Myocyte (in vitro differentiated cells): ENCODE measurements around the gene ARID5A. TPM values are rescaled to one million over a fixed set of nuclear protein-coding genes. Genes with fewer than 3 reads are reported as not detected.

Experiments
- DNase-seq: peaks from one replicate; pipeline ENCODE4 v3.0.0-alpha.2; 2012; ENCODE audit warnings: low read depth
- total RNA-seq: library from RNA; depleted of rRNA; stranded (reverse); fragments of >200 nt; gene quantifications from 2 replicates; pipeline ENCODE4 v1.2.3, GENCODE V29; 2014

The ARID5A gene
- total RNA-seq, 1 donor from 2014 or later = 73.8 TPM

GRCh38 chr2:96594691-96595152 is 58.2 kb downstream of the ARID5A start:
- no peak for DNase-seq

DNA sequence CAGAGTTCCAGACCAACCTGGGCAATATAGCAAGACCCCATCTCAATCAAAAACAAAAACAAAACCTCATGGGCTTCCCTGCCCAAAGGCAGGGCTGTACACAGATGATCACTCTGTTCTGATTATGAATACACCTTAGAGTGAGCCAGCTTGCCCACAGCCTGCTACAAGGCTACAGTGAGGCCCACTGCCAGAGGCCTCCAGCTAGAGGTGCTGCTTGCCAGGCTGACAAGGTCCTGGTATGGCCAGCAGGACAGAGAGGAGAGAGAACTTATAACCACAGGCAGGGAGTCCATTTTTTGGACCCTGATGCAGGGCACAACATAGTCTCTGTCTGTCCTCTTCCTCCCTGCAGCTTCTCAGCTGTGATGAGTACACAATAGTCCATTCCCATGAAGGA is 60.0 kb downstream of the ARID5A start:
- DNase-seq = no peak

- no peak for DNase-seq
Measured at GRCh38 chr2:96599941-96600340, 63.4 kb downstream of the ARID5A start.

DNA sequence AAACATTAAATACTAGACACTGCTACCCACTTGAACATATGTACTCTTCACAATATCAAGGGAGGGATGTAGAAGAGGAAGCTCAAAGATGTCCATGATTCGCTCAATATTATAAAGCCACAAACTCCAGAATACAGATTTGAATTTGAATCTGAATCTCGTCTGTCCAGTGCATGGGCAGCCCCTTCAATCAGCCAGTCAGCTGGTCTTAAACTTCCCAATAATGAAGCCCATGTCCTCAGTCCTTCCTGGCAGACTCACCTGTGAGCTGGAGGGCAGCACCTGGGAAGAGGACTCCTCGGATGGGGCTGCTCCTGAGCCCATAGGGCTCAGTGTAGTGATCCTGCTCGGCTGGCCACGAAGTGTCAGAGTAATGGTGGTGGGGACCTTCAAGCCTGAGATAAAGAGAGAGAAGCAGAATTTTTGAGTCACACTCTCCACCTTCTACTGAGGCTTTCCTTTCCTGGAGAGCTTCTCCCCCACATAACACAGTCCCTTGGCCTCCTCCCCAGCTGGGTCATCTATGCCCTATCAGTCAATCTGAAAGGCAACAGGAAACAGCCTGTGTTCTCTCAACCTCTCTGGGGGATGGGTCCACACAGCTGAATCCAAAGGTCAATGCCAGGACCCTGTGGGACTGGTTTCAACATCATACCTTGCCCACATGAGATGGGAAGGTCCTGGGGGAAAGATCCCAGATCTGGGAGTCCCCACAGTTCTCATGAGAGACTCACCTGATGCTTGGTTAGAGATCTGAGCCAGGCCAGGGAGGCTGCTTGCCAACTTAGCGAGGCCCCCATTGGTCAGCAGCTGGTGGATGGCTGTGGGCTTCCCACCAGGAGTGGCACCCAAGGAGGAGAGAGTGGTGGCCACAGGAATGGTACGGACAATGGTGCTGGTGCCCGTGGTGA is 65.1 kb downstream of the ARID5A start:
- no peak for DNase-seq

Other genes with a start within 250 kb of the ARID5A start
- gene SNRNP200, start 231.2 kb upstream of the ARID5A start, total RNA-seq = 37.6 and 38.0 TPM in 2 replicates
- gene ITPRIPL1, start 211.4 kb upstream of the ARID5A start, total RNA-seq = 0.29 TPM in 1 of 2 replicates, not detected in the other
- 0.59 TPM in 1 of 2 replicates, not detected in the other for gene NCAPH, start 201.0 kb upstream of the ARID5A start, total RNA-seq
- not detected in 2 replicates for gene NEURL3, start 31.4 kb upstream of the ARID5A start, total RNA-seq
- 32.8 and 38.6 TPM in 2 replicates for gene KANSL3, start 101.6 kb downstream of the ARID5A start, total RNA-seq
- not detected in 2 replicates for gene FER1L5, start 106.0 kb downstream of the ARID5A start, total RNA-seq
- gene LMAN2L, start 203.3 kb downstream of the ARID5A start, total RNA-seq = 26.4 and 28.2 TPM in 2 replicates
- gene CNNM4, start 224.2 kb downstream of the ARID5A start, total RNA-seq = 7.5 and 15.6 TPM in 2 replicates